A549 treated with CORT108297 at 1 μM for 4 hours (cell line): ENCODE data around the gene OR12D1. TPM values are rescaled to one million over a fixed set of nuclear protein-coding genes. Genes with fewer than 3 reads are reported as not detected.

ENCODE experiments used
- total RNA-seq: library from RNA; stranded (reverse); fragments of 200-300 nt; extraction: Qiagen RNA extraction; gene quantifications from 5 replicates; pipeline ENCODE4 v1.2.3, GENCODE V29; 2022

The OR12D1 gene
- not detected in 5 replicates for total RNA-seq

GRCh38 chr6:29414588-29414987 is at the start of gene OR12D1:
TSS of gene OR12D1 (plus strand) at chr6:29414928.

GRCh38 chr6:29368765-29369164 is 46.0 kb upstream of the OR12D1 start, which contains the start of gene OR5V1:
TSS of gene OR5V1 (minus strand) at chr6:29368865. CDS start at chr6:29356195, 12,670 bp downstream.

DNA sequence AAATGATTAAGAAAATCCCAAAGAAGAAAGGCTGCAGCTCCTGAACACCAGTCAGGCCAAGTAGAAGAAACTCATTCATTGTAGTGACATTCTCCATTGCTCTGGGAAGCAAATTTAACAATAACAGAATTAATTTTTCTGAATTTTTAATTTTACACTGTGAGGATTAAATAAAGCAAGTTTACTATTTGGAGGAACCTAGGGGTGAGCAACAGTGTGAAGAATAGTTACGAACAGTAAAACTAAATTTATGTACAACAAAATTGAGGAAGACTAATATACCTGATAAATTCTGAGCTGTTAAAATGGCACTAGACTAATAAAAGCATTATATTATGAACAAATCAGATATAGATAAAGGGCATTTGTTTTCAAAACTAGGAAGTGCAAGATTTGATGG is 39.5 kb upstream of the OR12D1 start, which contains the start of gene OR12D3:
Gene OR12D3 (minus strand): TSS at position 101 of the 400 bp plus-strand sequence. CDS start 4 bp downstream, at position 97.

GRCh38 chr6:29395331-29395730 is 19.4 kb upstream of the OR12D1 start, which contains the start of gene OR12D2:
TSS of gene OR12D2 (plus strand) at chr6:29395631. CDS start at chr6:29396700, 1,069 bp downstream.

GRCh38 chr6:29439006-29439405 is 24.3 kb downstream of the OR12D1 start, which contains the start of gene OR10C1:
TSS of gene OR10C1 (plus strand) at chr6:29439306. CDS start at chr6:29440016, 710 bp downstream.

GRCh38 chr6:29456971-29457370 is 42.2 kb downstream of the OR12D1 start, which contains the start of the genes OR11A1 and OR2H1:
TSS of gene OR11A1 (minus strand) at chr6:29457071. CDS start at chr6:29427641, 29,430 bp downstream.
TSS of gene OR2H1 (plus strand) at chr6:29457155. CDS start at chr6:29461770, 4,615 bp downstream.

Other genes with a start within 250 kb of the OR12D1 start
- not detected in 5 replicates for gene OR2J2, start 244.0 kb upstream of the OR12D1 start, total RNA-seq
- gene OR14J1, start 113.2 kb upstream of the OR12D1 start, total RNA-seq, result not detected in 5 replicates
- gene OR5V1, start 46.1 kb upstream of the OR12D1 start, total RNA-seq, result not detected in 5 replicates
- not detected in 5 replicates for gene OR12D3, start 39.6 kb upstream of the OR12D1 start, total RNA-seq
- gene OR12D2, start 19.3 kb upstream of the OR12D1 start, total RNA-seq, result not detected in 5 replicates
- not detected in 5 replicates for gene OR10C1, start 24.4 kb downstream of the OR12D1 start, total RNA-seq
- not detected in 5 replicates for gene OR11A1, start 42.1 kb downstream of the OR12D1 start, total RNA-seq
- not detected in 5 replicates for gene OR2H1, start 42.2 kb downstream of the OR12D1 start, total RNA-seq
- gene MAS1L, start 73.0 kb downstream of the OR12D1 start, total RNA-seq, result not detected in 5 replicates
- 0.46 to 0.99 TPM (median 0.64 TPM) in 5 replicates for gene UBD, start 144.8 kb downstream of the OR12D1 start, total RNA-seq
- not detected in 5 replicates for gene OR2H2, start 170.2 kb downstream of the OR12D1 start, total RNA-seq
- 3.9 to 7.9 TPM (median 6.2 TPM) in 5 replicates for gene GABBR1, start 218.3 kb downstream of the OR12D1 start, total RNA-seq
- gene MOG, start 242.2 kb downstream of the OR12D1 start, total RNA-seq, result not detected in 5 replicates